ENCODE data around the gene LAMB3.

DNA sequence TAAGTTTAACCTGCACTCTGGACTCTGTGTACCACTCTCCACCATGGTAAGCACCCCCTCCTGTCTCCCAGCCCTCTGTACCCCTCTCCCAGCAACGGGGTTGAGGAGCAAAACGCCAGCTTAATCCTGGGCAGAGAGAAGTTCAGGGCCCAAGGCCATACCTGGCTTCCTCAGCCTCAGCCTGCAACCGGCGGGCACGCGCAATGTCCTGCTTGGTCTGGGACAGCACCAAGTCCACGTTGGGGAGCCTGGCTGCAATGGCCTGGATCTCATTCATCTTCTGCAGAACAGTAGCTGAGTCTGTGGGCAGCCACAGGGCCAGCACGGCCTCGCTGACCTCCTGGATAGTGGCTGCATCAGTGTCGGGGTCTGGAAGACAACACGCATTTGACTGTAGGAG lies 33.9 kb downstream of the LAMB3 start:
- TF ChIP-seq EZH2 (IDR thresholded peaks at IDR 0.05; ENCODE audit: low read length) = no peak
- TF ChIP-seq, protein P1, sequence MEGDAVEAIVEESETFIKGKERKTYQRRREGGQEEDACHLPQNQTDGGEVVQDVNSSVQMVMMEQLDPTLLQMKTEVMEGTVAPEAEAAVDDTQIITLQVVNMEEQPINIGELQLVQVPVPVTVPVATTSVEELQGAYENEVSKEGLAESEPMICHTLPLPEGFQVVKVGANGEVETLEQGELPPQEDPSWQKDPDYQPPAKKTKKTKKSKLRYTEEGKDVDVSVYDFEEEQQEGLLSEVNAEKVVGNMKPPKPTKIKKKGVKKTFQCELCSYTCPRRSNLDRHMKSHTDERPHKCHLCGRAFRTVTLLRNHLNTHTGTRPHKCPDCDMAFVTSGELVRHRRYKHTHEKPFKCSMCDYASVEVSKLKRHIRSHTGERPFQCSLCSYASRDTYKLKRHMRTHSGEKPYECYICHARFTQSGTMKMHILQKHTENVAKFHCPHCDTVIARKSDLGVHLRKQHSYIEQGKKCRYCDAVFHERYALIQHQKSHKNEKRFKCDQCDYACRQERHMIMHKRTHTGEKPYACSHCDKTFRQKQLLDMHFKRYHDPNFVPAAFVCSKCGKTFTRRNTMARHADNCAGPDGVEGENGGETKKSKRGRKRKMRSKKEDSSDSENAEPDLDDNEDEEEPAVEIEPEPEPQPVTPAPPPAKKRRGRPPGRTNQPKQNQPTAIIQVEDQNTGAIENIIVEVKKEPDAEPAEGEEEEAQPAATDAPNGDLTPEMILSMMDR (optimal IDR thresholded peaks at IDR 0.05 in 1 of 3, IDR thresholded peaks at IDR 0.05 in 1 of 3, conservative IDR thresholded peaks at IDR 0.05 in 1 of 3; ENCODE audit: extremely low read depth in 1 of 3, insufficient read depth in 2 of 3, low read length in 3 of 3) = no peak

Data from keratinocyte (primary cell).